Stimulated activated CD4-positive, alpha-beta T cell treated with anti-CD3 and anti-CD28 coated beads, Interleukin-2, amount 100 ng/mL, for 48 hours (primary cell): ENCODE results near the gene GTF3C5.

Source experiments
- DNase-seq, 2 donors: peaks; one replicate each; pipeline ENCODE4 v3.0.0-alpha.2; 2020

GTF3C5 gene

GRCh38 chr9:133098104-133098754 is 67.4 kb downstream of the GTF3C5 start:
- no peak for DNase-seq

- no peak for DNase-seq
These were observed 68.1 kb downstream of the GTF3C5 start for GRCh38 chr9:133098871-133099270.

GRCh38 chr9:133099726-133100505 is 69.1 kb downstream of the GTF3C5 start:
- no peak for DNase-seq

GRCh38 chr9:133100506-133101355 is 69.9 kb downstream of the GTF3C5 start:
- DNase-seq: no peak

GRCh38 chr9:133101356-133102189 is 70.8 kb downstream of the GTF3C5 start:
- DNase-seq: no peak

GRCh38 chr9:133102190-133103021 is 71.6 kb downstream of the GTF3C5 start:
- DNase-seq: no peak

- DNase-seq: peak; percentile 46 to 47
These were observed 72.6 kb downstream of the GTF3C5 start for GRCh38 chr9:133103183-133103986.

- DNase-seq: no peak
These were observed 73.2 kb downstream of the GTF3C5 start for GRCh38 chr9:133103987-133104505.

GRCh38 chr9:133104718-133105460 is 74.1 kb downstream of the GTF3C5 start:
- DNase-seq: no peak

- no peak for DNase-seq
These were observed 74.6 kb downstream of the GTF3C5 start for GRCh38 chr9:133105461-133105770.

- no peak for DNase-seq
These were observed 75.9 kb downstream of the GTF3C5 start for GRCh38 chr9:133106511-133107244.

- no peak for DNase-seq
These were observed 76.5 kb downstream of the GTF3C5 start for GRCh38 chr9:133107245-133107722.
